ENCODE results near the gene C11orf68. TPM values are rescaled to one million over a fixed set of nuclear protein-coding genes. Genes with fewer than 3 reads are reported as not detected.

The C11orf68 gene
- total and polyA plus RNA-seq, 9 of the 15 experiments (the other 6 are each of a cell fraction or from before 2014, with no cell fraction given), result 3.6 to 35.9 (median 12.8) TPM

- TF ChIP-seq NR1H2 (CRISPR knock-in tag; IDR thresholded peaks at IDR 0.05) (peak; percentile 78; the same call in 1 of the 2 replicates), ETV5 (CRISPR knock-in tag; IDR thresholded peaks at IDR 0.05; ENCODE audit: low read depth) (no peak), ZNF589 (CRISPR knock-in tag; IDR thresholded peaks at IDR 0.05; ENCODE audit: low read depth) (no peak), PML (IDR thresholded peaks at IDR 0.05; ENCODE audit: low read length) (peak; percentile 61), JUND (IDR thresholded peaks at IDR 0.05; ENCODE audit: borderline replicate concordance, low read depth, low read length) (peak; percentile 48; the same call in 1 of the 2 replicates), JUND (tag; IDR thresholded peaks at IDR 0.05; ENCODE audit: borderline replicate concordance, low read depth, low read length) (peak; percentile 22; the same call in 1 of the 3 replicates), RAD21 (CRISPR knock-in tag; conservative IDR thresholded peaks at IDR 0.05 in 1 of 2, IDR thresholded peaks at IDR 0.05 in 1 of 2) (no peak; a peak in 1 of 4 replicates), MTF1 (CRISPR knock-in tag; IDR thresholded peaks at IDR 0.05; ENCODE audit: borderline replicate concordance) (no peak), MEF2D (tag; conservative IDR thresholded peaks at IDR 0.05; ENCODE audit: low read depth) (no peak), ZBTB9 (CRISPR knock-in tag; IDR thresholded peaks at IDR 0.05) (peak; percentile 77; the same call in 1 of the 2 replicates), MLX (CRISPR knock-in tag; conservative IDR thresholded peaks at IDR 0.05) (no peak), ZNF311 (CRISPR knock-in tag; IDR thresholded peaks at IDR 0.05) (no peak), CCAR2 (IDR thresholded peaks at IDR 0.05; ENCODE audit: low read depth, low read length) (no peak), SAFB2 (IDR thresholded peaks at IDR 0.05; ENCODE audit: borderline replicate concordance, low read depth, low read length, severe bottlenecking) (no peak), XRCC5 (IDR thresholded peaks at IDR 0.05; ENCODE audit: low read depth, low read length) (no peak), DIDO1 (tag; IDR thresholded peaks at IDR 0.05; ENCODE audit: low read depth) (no peak), ZBTB7A (IDR thresholded peaks at IDR 0.05; ENCODE audit: borderline replicate concordance, control insufficient read depth, low read depth, low read length) (peak; percentile 68; the same call in 1 of the 2 replicates), FOXA1 (IDR thresholded peaks at IDR 0.05; ENCODE audit: borderline replicate concordance) (no peak), XRCC4 (IDR thresholded peaks at IDR 0.05; ENCODE audit: extremely low read depth, insufficient read depth, insufficient read length) (no peak), HBP1 (CRISPR knock-in tag; IDR thresholded peaks at IDR 0.05) (peak; percentile 64; the same call in 1 of the 2 replicates), POLR2A (conservative IDR thresholded peaks at IDR 0.05) (peak; percentile 71), ZNF75A (CRISPR knock-in tag; IDR thresholded peaks at IDR 0.05) (0 out of 2 replicates have a peak, but pooled peaks have one; percentile 22), PCBP2 (IDR thresholded peaks at IDR 0.05; ENCODE audit: low read depth, low read length, poor library complexity, severe bottlenecking) (no peak), TAF7 (tag; IDR thresholded peaks at IDR 0.05) (no peak), DDX20 (tag; IDR thresholded peaks at IDR 0.05; ENCODE audit: low read depth) (no peak)
These were observed 28.3 kb downstream of the C11orf68 start, which contains the start of gene CCDC85B (continued) for GRCh38 chr11:65890324-65891218.
